ENCODE measurements around the gene MOV10. TPM values are rescaled to one million over a fixed set of nuclear protein-coding genes. Genes with fewer than 3 reads are reported as not detected.

The MOV10 gene
- total and polyA plus RNA-seq, 2 of the 8 experiments (the other 6 are each of a cell fraction or from before 2014, with no cell fraction given) = 57.3 to 109 TPM

DNA sequence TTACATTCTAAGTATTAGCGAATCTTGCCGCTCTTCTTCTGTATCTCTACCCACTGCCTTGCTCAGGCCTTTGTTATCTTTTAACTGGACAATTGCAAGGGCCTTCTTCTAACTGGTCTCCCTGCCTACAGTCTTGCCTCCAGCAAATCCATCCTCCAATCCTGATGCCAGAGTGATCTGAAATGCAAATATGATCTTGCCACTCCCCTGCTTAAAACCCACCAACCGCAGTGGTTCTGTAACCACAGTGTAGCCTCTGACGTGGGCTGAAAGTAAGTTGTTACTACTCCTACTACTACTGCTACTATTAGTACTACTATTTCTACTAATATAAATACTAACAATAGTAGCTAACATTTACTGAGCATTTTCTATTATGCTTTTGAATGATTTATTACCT lies 12.4 kb downstream of the MOV10 start:
- no peaks in the 10 kb centered on the region for H3K27me3 ChIP-seq (replicated peaks in 1 of 4; ENCODE audit: control insufficient read depth in 3 of 4, extremely low read depth in 1 of 4, insufficient read depth in 3 of 4, low read length in 3 of 4)
- no peak overlapping the region for H2BK12ac ChIP-seq (ENCODE audit: low read depth, low read length)
- no peaks in the 10 kb centered on the region for H3K23me2 ChIP-seq (ENCODE audit: low read depth, low read length)
- H3K4me3 ChIP-seq (ENCODE audit: extremely low read depth in 1 of 4, insufficient read depth in 2 of 4, low read depth in 3 of 4, low read length in 4 of 4) = no peak overlapping the region
- H3K9ac ChIP-seq (replicated peaks in 1 of 4; ENCODE audit: extremely low read depth in 1 of 4, low read depth in 3 of 4, low read length in 3 of 4) = no peak overlapping the region
- no peak overlapping the region for H3K4ac ChIP-seq (replicated peaks; ENCODE audit: insufficient read length, low read depth, low read length)
- ChIA-PET CTCF (ENCODE audit: partially characterized antibody) (interaction anchor here (0.8 kb wide), 1 partner anchor 31 kb away, joined by 3 read pairs; no protein-coding TSS in a partner anchor), POLR2A (ENCODE audit: partially characterized antibody) (interaction anchor here (0.8 to 6.0 kb wide), 3 partner anchors 10 to 18 kb away, joined by 3 to 32 read pairs (median 4); no protein-coding TSS in a partner anchor)
- no peak overlapping the region for H2AFZ ChIP-seq (ENCODE audit: low read length)
- peaks cover 0 to 15% (median 12%) of the 10 kb centered on the region in 4 experiments; a peak in 7 of 8 replicates for H3K36me3 ChIP-seq (ENCODE audit: control insufficient read depth in 2 of 4, insufficient read depth in 4 of 4, low read length in 3 of 4)
- H2BK15ac ChIP-seq (ENCODE audit: low read length) = no peak overlapping the region
- no peak overlapping the region for H3K14ac ChIP-seq (ENCODE audit: insufficient read length)
- H4K8ac ChIP-seq (ENCODE audit: extremely low read depth, insufficient read depth, low read length) = no peak overlapping the region
- H3K56ac ChIP-seq (replicated peaks; ENCODE audit: insufficient read length, low read depth, low read length) = no peak overlapping the region
- no peak overlapping the region for H3K27ac ChIP-seq (ENCODE audit: low read depth, low read length)
- no peak overlapping the region for H2AK5ac ChIP-seq (ENCODE audit: low read depth, low read length)
- H3K4me2 ChIP-seq (ENCODE audit: insufficient read depth in 1 of 2, low read depth in 2 of 2, low read length in 2 of 2) = no peak overlapping the region
- peaks cover 3% of the 10 kb centered on the region for H3K79me1 ChIP-seq (ENCODE audit: low read depth, low read length)
- no peak overlapping the region for H3K18ac ChIP-seq (ENCODE audit: extremely low read depth, low read length)
- H4K91ac ChIP-seq (replicated peaks; ENCODE audit: insufficient read length, low read length) = no peak overlapping the region
- H2BK20ac ChIP-seq (ENCODE audit: low read length) = no peak overlapping the region
- H2BK5ac ChIP-seq (ENCODE audit: low read depth, low read length) = no peak overlapping the region
- FAIRE-seq = no peak
- 87% methylated on average over 4 of the region's 4 CpGs; no CpG with 5 or more reads in 1 of the 2 experiments for WGBS, 2 experiments (ENCODE audit: extremely low coverage in 1 of 2, insufficient coverage in 1 of 2, insufficient read length in 1 of 2, insufficient replicate concordance in 2 of 2, low coverage in 1 of 2, low lambda C conversion rate in 2 of 2, missing lambda C conversion rate in 1 of 2)
- H3K9me3 ChIP-seq (ENCODE audit: insufficient read depth in 2 of 2, low read depth in 1 of 2, low read length in 1 of 2) = no peaks in the 10 kb centered on the region
- peaks cover 0 to 2% (median 0%) of the 10 kb centered on the region in 4 experiments; a peak in 2 of 7 replicates for H3K4me1 ChIP-seq (replicated peaks in 1 of 4; ENCODE audit: control insufficient read depth in 3 of 4, insufficient read depth in 4 of 4, low read length in 3 of 4)
- DNase-seq (ENCODE audit: low read depth in 1 of 2, low spot score in 2 of 2) = no peak
- no peak overlapping the region for H2BK120ac ChIP-seq (replicated peaks; ENCODE audit: low read depth, low read length)
- H3K79me2 ChIP-seq (ENCODE audit: control insufficient read depth in 1 of 2, insufficient read depth in 2 of 2, low read length in 2 of 2) = peaks cover 0 to 10% of the 10 kb centered on the region in 2 experiments; a peak in 2 of 4 replicates
- no peak overlapping the region for H4K5ac ChIP-seq (ENCODE audit: insufficient read length, low read depth, low read length)
- no peak overlapping the region for H3K23ac ChIP-seq (ENCODE audit: insufficient read length)
- H4K20me1 ChIP-seq (replicated peaks in 1 of 2; ENCODE audit: control insufficient read depth in 1 of 2, insufficient read depth in 2 of 2, low read length in 2 of 2) = peaks cover 0 to 8% of the 10 kb centered on the region in 2 experiments
- TF ChIP-seq ATF2 (IDR thresholded peaks at IDR 0.05; ENCODE audit: low read length) (no peak), CEBPB (IDR thresholded peaks at IDR 0.05; ENCODE audit: low read depth, low read length) (no peak), GABPA (IDR thresholded peaks at IDR 0.05; ENCODE audit: borderline replicate concordance, insufficient read depth, low read length) (no peak), TBP (IDR thresholded peaks at IDR 0.05; ENCODE audit: low read depth, low read length) (no peak), CBX5 (IDR thresholded peaks at IDR 0.05; ENCODE audit: low read depth, low read length) (no peak), MAX (IDR thresholded peaks at IDR 0.05) (no peak), POU5F1 (IDR thresholded peaks at IDR 0.05; ENCODE audit: low read depth, low read length) (no peak), SAP30 (IDR thresholded peaks at IDR 0.05; ENCODE audit: insufficient read depth, insufficient replicate concordance, low read length) (no peak)
- TF ChIP-seq, protein P1, sequence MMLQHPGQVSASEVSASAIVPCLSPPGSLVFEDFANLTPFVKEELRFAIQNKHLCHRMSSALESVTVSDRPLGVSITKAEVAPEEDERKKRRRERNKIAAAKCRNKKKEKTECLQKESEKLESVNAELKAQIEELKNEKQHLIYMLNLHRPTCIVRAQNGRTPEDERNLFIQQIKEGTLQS (IDR thresholded peaks at IDR 0.05; ENCODE audit: insufficient read depth, low read depth, low read length) = no peak
- TF ChIP-seq, protein P2, sequence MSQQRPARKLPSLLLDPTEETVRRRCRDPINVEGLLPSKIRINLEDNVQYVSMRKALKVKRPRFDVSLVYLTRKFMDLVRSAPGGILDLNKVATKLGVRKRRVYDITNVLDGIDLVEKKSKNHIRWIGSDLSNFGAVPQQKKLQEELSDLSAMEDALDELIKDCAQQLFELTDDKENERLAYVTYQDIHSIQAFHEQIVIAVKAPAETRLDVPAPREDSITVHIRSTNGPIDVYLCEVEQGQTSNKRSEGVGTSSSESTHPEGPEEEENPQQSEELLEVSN (IDR thresholded peaks at IDR 0.05) = no peak
